Measurements from ENCODE around the gene UBE2E2. TPM values are rescaled to one million over a fixed set of nuclear protein-coding genes. Genes with fewer than 3 reads are reported as not detected.

The UBE2E2 gene
- total RNA-seq, 1 donor from 2014 or later = 55.8 TPM

DNA sequence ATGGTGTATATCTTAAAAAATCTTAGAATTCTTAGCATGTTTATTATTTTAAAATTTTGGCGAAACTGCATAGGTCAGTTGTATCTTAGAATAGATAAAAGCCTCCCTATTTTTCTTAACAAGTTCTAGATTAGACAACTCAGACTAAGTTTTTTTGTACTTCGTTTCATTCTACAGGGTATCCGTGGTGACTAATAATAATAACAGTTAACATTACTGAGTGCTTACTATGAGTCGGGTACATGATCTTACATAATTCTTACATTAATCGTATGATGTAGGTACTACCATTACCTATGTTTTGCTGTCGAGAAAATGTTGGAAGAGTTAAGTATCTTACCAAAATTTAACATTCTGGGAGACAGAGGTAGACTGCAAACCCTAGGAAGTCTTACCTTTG is 60.7 kb downstream of the UBE2E2 start:
- H3K4me1 Mint-ChIP-seq (ENCODE audit: unreplicated experiment) = no peaks in the 10 kb centered on the region
- peaks cover 5% of the 10 kb centered on the region for H3K9me3 Mint-ChIP-seq

DNA sequence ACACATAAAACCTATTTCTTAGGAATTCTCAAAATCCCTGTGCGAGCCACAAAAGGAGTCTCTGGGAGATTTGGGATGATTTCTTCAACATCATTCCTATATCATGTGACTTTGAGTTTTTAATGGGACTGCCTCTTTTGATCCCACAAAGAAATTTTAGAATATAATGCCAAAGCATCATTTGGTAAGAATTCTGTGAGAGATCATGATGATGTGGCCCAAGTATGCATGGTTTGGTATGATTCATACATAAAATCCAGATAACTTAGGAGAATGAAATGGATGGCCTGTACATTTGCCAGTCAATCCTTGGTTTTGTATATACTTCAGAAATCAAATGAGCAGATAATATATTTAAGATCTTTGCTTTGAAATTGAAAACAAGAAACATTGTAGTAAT is 61.3 kb downstream of the UBE2E2 start:
- no peaks in the 10 kb centered on the region for H3K27me3 Mint-ChIP-seq
- TF ChIP-seq, protein P1, sequence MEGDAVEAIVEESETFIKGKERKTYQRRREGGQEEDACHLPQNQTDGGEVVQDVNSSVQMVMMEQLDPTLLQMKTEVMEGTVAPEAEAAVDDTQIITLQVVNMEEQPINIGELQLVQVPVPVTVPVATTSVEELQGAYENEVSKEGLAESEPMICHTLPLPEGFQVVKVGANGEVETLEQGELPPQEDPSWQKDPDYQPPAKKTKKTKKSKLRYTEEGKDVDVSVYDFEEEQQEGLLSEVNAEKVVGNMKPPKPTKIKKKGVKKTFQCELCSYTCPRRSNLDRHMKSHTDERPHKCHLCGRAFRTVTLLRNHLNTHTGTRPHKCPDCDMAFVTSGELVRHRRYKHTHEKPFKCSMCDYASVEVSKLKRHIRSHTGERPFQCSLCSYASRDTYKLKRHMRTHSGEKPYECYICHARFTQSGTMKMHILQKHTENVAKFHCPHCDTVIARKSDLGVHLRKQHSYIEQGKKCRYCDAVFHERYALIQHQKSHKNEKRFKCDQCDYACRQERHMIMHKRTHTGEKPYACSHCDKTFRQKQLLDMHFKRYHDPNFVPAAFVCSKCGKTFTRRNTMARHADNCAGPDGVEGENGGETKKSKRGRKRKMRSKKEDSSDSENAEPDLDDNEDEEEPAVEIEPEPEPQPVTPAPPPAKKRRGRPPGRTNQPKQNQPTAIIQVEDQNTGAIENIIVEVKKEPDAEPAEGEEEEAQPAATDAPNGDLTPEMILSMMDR (conservative IDR thresholded peaks at IDR 0.05) = no peak
- no peak overlapping the region for H3K4me3 Mint-ChIP-seq
- H3K9me3 Mint-ChIP-seq = peaks cover 7% of the 10 kb centered on the region
- H3K4me1 Mint-ChIP-seq (ENCODE audit: unreplicated experiment) = no peaks in the 10 kb centered on the region
- peaks cover 6% of the 10 kb centered on the region for H3K36me3 Mint-ChIP-seq
- no peak for DNase-seq (ENCODE audit: extremely low spot score, unreplicated experiment)
- H3K27ac Mint-ChIP-seq = no peak overlapping the region

More for the DNA sequence above, 60.7 kb downstream of the UBE2E2 start:
- DNase-seq (ENCODE audit: extremely low spot score, unreplicated experiment) = no peak
- Mint-ChIP-seq H3K4me3 (no peak overlapping the region), H3K27ac (no peak overlapping the region), H3K36me3 (peaks cover 4% of the 10 kb centered on the region), H3K27me3 (no peaks in the 10 kb centered on the region)
- TF ChIP-seq, protein P1 (conservative IDR thresholded peaks at IDR 0.05) = no peak

DNA sequence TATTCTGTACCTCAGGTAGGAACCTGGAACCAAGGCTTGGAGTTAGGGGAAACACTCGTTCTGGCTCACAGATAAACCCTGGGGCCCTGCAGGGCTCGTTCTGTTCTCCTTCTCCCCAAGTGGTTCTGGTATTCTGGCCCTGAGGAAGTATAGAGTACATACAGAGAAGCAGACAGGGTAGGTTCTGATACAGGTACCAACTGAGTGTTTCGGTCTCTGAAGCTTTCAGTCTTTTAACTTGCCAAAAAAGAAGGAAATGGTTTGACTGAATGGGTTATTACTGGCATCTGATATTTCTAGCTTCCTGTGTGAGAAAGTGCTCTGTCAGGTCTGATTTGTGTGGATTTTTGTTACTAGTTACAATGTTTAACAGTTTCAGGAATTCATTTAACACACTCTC is 67.3 kb downstream of the UBE2E2 start:
- no peaks in the 10 kb centered on the region for H3K27me3 Mint-ChIP-seq
- H3K4me1 Mint-ChIP-seq (ENCODE audit: unreplicated experiment) = no peaks in the 10 kb centered on the region
- peaks cover 17% of the 10 kb centered on the region for H3K36me3 Mint-ChIP-seq
- TF ChIP-seq, protein P1 (conservative IDR thresholded peaks at IDR 0.05) = no peak
- no peak overlapping the region for H3K4me3 Mint-ChIP-seq
- H3K9me3 Mint-ChIP-seq = peaks cover 16% of the 10 kb centered on the region
- DNase-seq (ENCODE audit: extremely low spot score, unreplicated experiment) = no peak
- H3K27ac Mint-ChIP-seq = no peak overlapping the region

DNA sequence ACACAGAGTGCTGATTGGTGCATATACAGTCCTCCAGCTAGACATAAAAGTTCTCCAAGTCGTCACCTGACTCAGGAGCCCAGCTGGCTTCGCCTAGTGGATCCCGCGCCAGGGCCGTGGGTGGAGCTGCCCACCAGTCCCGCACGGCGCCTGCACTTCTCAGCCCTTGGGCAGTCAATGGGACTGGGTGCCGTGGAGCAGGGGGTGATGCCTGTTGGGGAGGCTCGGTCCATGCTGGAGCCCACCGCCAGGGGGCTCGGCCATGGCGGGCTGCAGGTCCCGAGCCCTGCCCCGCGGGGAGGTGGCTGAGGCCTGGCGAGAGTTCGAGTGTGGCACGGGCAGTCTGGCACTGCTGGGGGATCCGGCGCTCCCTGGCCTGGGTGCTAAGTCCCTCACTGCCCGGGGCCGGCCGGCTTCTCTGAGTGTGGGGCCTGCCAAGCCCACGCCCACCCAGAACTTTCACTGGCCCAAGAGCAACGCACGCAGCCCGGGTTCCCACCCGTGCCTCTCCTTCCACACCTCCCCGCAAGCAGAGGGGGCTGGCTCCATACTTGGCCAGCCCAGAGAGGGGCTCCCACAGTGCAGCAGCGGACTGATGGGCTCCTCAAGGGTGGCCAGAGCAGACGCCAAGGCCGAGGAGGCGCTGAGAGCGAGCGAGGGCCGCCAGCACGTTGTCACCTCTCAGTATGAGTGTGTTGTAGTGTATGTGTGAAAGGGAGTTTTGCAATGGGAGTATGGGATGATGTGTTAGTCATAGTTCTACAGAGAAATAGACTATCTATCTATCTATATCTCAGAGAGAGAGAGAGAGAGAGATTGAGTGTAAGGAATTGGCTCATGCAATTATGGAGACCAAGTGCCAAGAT is 69.0 kb downstream of the UBE2E2 start:
- Mint-ChIP-seq H3K4me1 (ENCODE audit: unreplicated experiment) (peaks cover 4% of the 10 kb centered on the region), H3K27me3 (no peaks in the 10 kb centered on the region), H3K27ac (no peak overlapping the region), H3K36me3 (peaks cover 12% of the 10 kb centered on the region), H3K9me3 (peaks cover 16% of the 10 kb centered on the region), H3K4me3 (no peak overlapping the region)
- TF ChIP-seq, protein P1 (conservative IDR thresholded peaks at IDR 0.05) = no peak
- DNase-seq (ENCODE audit: extremely low spot score, unreplicated experiment) = no peak

DNA sequence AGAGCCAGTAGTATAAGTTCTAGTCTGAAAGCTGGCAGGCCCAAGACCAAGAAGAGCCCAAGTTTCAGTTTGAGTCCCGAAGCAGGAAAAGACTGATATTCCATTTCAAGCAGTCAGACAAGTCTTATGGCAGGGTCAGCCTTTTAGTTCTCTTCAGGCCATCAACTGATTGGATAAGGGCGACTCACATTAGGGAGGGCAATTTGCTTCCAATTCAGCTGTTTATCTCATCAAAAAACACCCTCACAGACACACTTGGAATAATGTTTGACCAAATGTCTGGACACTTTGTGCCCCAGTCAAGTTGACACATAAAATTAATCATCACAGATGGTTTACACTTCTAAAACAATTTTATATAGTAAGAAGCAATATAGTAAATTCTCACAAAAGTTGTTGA is 69.7 kb downstream of the UBE2E2 start:
- Mint-ChIP-seq H3K4me1 (ENCODE audit: unreplicated experiment) (peaks cover 9% of the 10 kb centered on the region), H3K9me3 (peaks cover 16% of the 10 kb centered on the region), H3K27me3 (no peaks in the 10 kb centered on the region), H3K27ac (no peak overlapping the region), H3K4me3 (no peak overlapping the region), H3K36me3 (peaks cover 12% of the 10 kb centered on the region)
- DNase-seq (ENCODE audit: extremely low spot score, unreplicated experiment) = no peak
- TF ChIP-seq, protein P1 (conservative IDR thresholded peaks at IDR 0.05) = no peak
